HG02938 (cell line): ENCODE results near the gene DOCK7.

Experiments used
- ATAC-seq: cut with Tn5 transposase; IDR thresholded peaks from one replicate; pipeline ENCODE4 v1.9.1; 2021; ENCODE audit warnings: mild to moderate bottlenecking, moderate library complexity; ENCODE audit not compliant: unreplicated experiment

DOCK7 gene

GRCh38 chr1:62476525-62477219, 211.5 kb downstream of the DOCK7 start:
- ATAC-seq = no peak

- no peak for ATAC-seq
Observed at GRCh38 chr1:62467092-62467491, 221.1 kb downstream of the DOCK7 start.

- no peak for ATAC-seq
Observed at GRCh38 chr1:62462370-62462769, 225.8 kb downstream of the DOCK7 start.

- no peak for ATAC-seq
Observed at GRCh38 chr1:62457955-62458354, 230.2 kb downstream of the DOCK7 start.

- no peak for ATAC-seq
Observed at GRCh38 chr1:62452951-62453350, 235.2 kb downstream of the DOCK7 start.

- no peak for ATAC-seq
Observed at GRCh38 chr1:62450301-62450700, 237.9 kb downstream of the DOCK7 start.

GRCh38 chr1:62448221-62448933, 239.8 kb downstream of the DOCK7 start:
- no peak for ATAC-seq

- no peak for ATAC-seq
Observed at GRCh38 chr1:62444701-62445100, 243.5 kb downstream of the DOCK7 start.

- ATAC-seq = peak; percentile 18
Observed at GRCh38 chr1:62439652-62440371, 248.4 kb downstream of the DOCK7 start.

- ATAC-seq = no peak
Observed at GRCh38 chr1:62438163-62438562, 250.0 kb downstream of the DOCK7 start.

- ATAC-seq = no peak
Observed at GRCh38 chr1:62437273-62437940, 250.8 kb downstream of the DOCK7 start.

- ATAC-seq = peak; percentile 77
Observed at GRCh38 chr1:62436466-62437272, 251.5 kb downstream of the DOCK7 start, which contains the start of gene USP1. TSS of gene USP1 (plus strand) at chr1:62437049. CDS start at chr1:62439868, 2,819 bp downstream.

GRCh38 chr1:62436039-62436465, 252.1 kb downstream of the DOCK7 start:
- ATAC-seq = no peak

GRCh38 chr1:62435231-62436038, 252.8 kb downstream of the DOCK7 start:
- ATAC-seq = no peak

GRCh38 chr1:62434618-62435001, 253.6 kb downstream of the DOCK7 start:
- ATAC-seq = no peak

- ATAC-seq = no peak
Observed at GRCh38 chr1:62433861-62434617, 254.1 kb downstream of the DOCK7 start.

GRCh38 chr1:62429581-62429980, 258.6 kb downstream of the DOCK7 start:
- no peak for ATAC-seq

- no peak for ATAC-seq
Observed at GRCh38 chr1:62428351-62428750, 259.8 kb downstream of the DOCK7 start.

GRCh38 chr1:62426794-62427193, 261.4 kb downstream of the DOCK7 start:
- ATAC-seq = no peak
